GM18511 (cell line): ENCODE results near the gene CACUL1.
"Not testable (repeated sequence)": the region's sequence is repeated elsewhere in the genome, so short reads cannot be mapped to it uniquely, and the experiment has no call there.

ENCODE experiments used
- ATAC-seq: cut with Tn5 transposase; IDR thresholded peaks from one replicate; pipeline ENCODE4 v1.9.1; 2021; ENCODE audit warnings: mild to moderate bottlenecking, moderate library complexity; ENCODE audit not compliant: unreplicated experiment

CACUL1 gene

DNA sequence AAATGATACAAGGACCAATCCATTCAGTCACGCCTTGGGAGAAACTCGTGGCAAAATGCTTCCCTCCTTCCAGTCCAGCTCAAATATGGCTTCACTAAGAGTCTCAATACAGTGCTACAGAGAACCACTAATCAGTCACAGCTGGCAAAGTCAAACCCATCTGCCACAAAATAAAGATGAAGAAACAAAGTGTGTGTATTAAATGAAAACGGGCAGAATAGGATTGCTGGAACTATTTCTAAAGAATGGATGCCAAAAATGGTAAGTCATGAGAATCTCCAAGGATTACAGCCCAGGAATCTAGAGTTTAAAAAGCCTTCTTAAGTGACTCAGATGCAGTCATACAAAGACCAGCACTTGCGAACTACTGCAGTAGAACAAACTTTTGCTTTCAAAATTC is 61.9 kb downstream of the CACUL1 start:
- no peak for ATAC-seq

- no peak for ATAC-seq
These were observed 65.5 kb downstream of the CACUL1 start for GRCh38 chr10:118689070-118689858.

- ATAC-seq = peak; percentile 51
These were observed 67.3 kb downstream of the CACUL1 start for GRCh38 chr10:118687472-118687871.

DNA sequence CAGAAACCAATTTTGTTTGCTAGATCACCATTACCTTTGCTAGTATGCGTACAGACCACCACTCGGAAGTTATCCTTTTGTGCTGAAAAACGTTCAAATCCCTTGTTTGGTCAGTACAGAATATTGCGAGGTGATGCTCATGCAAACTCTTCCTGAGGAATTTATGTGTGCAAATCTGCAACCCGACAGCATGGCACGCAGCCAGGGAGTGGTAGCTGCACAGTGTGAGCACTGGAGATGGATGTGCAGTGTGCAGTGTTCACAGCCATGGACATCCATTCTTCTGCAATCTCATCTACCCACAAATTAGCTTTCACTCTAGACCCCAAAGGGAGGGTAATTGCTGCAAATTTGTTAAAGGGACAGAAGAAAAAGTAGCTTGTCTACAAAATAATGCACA is 72.2 kb downstream of the CACUL1 start:
- ATAC-seq = no peak

GRCh38 chr10:118680197-118680596 is 74.6 kb downstream of the CACUL1 start:
- no peak for ATAC-seq

DNA sequence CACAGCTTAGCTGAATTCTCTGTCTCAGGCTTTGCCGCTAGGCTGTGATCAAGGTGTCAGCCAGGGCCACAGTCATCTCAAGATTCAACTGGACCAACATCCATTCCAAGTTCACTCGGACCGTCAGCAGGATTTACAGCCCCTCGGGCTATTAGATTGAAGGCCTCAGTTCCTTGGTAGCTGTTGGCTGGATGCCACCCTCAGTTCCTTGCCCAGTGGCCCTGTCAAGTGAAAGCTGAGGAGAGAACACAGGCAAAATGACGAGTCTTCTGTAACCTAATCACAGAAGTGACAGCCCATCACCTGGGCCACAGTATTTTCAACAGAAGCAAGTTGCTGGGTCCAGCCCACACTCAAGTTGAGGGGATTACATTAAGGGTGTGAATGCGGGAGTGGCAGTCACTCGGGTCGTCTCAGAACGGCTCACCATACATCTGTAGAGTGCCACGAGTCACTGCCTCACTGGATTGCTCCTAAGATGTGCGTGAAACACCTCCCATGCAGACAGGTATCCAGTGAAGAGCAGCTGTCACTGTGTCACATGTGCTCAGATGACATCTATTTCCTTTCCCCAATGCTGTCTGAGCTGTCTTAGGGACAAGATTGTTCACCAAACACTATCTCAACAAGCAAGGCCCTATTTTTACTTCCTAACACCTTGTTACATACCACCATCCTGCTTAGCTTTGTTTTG is 80.4 kb downstream of the CACUL1 start:
- ATAC-seq = no peak

- no peak for ATAC-seq
These were observed 81.7 kb downstream of the CACUL1 start for GRCh38 chr10:118672766-118673715.

GRCh38 chr10:118672153-118672552 is 82.6 kb downstream of the CACUL1 start:
- no peak for ATAC-seq

- not testable (repeated sequence) for ATAC-seq
These were observed 83.5 kb downstream of the CACUL1 start for GRCh38 chr10:118671221-118671620.

GRCh38 chr10:118670472-118671124 is 84.2 kb downstream of the CACUL1 start:
- no peak for ATAC-seq

- no peak for ATAC-seq
These were observed 84.9 kb downstream of the CACUL1 start for GRCh38 chr10:118669835-118670234.

DNA sequence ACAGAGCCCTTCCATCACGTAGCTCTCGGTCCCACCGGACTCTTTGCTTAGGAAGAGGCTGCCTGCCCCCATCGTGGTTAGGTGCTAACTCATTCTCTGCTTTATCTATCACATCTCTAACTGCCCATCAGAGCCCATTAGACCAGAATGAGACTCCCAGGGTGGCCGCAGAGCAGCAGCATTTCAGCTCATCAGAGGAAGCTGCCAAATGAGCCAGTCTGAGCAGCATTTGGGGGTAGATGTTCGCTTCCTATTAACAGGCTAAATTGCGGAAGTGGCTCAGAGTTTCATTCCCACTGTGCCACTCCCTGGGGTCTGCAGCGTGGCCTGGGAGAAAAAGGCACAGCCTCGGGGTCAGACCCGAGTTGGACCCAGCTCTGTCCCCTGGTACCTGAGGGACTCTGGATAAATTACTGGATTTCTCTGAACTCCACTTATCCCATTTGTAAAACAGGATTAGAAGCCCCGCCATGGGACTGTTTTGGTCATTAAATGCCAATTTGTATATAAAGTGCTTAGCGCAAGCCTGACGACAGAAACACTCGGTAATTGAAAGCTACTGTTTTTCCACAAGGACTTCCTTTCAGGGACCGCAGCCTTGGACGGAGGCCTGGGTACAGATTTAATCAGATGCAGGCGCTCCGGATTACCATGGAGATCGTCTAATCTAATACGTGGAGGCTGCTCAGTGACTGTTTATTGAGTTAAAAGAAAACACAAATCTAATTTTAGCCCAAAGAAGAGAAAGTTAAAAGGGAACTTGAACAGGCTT is 85.6 kb downstream of the CACUL1 start:
- no peak for ATAC-seq

GRCh38 chr10:118668228-118668952 is 86.4 kb downstream of the CACUL1 start:
- no peak for ATAC-seq

- no peak for ATAC-seq
These were observed 87.0 kb downstream of the CACUL1 start for GRCh38 chr10:118667732-118668131.

GRCh38 chr10:118666350-118666749 is 88.4 kb downstream of the CACUL1 start:
- ATAC-seq = no peak

DNA sequence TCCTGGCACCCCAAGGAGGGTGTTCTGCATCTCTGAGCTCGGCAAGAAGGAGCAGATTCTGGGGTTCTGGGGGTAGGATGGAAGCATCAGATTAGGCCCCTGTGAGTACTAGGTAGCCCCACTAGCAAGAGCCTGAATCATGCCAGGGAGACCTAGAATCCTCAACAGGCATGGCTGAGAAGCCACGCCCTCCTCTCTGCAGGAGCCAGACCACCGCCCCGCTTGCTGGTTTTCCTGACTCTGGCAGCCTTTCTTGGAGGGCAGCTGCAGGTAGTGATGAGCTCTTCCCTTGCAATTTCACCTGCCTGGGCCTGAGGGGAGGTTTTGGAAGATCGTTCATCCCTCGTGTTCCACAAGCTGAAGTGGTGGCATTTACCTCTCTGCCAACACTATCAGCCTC is 90.4 kb downstream of the CACUL1 start:
- no peak for ATAC-seq

- no peak for ATAC-seq
These were observed 91.6 kb downstream of the CACUL1 start for GRCh38 chr10:118663176-118663575.

- no peak for ATAC-seq
These were observed 92.3 kb downstream of the CACUL1 start for GRCh38 chr10:118662228-118663035.

- ATAC-seq = no peak
These were observed 96.0 kb downstream of the CACUL1 start for GRCh38 chr10:118658762-118659161.
